OCI-LY3 (cell line): ENCODE data around the gene TEX19.

ENCODE experiments used
- CTCF ChIP-seq: fragments of 200-600, 300-600 bp; sonication (generic); IDR thresholded peaks from 2 replicates; pipeline ENCODE4 v1.5.1; 2014; ENCODE audit warnings: antibody characterized with exemption, low read length, low read depth
- EZH2phosphoT487 ChIP-seq: fragments of 200-600 bp; shearing (Covaris generic); IDR thresholded peaks from 2 replicates; pipeline ENCODE4 v1.6.1; 2018; ENCODE audit warnings: antibody characterized with exemption, mixed run types, low read depth

- no peak for TF ChIP-seq CTCF
- no peak for TF ChIP-seq EZH2phosphoT487
Observed at GRCh38 chr17:82318772-82319606, 40.1 kb upstream of the TEX19 start.
